NCI-H1436 (cell line): ENCODE results near the gene MINDY4B.
"Not testable (repeated sequence)": the region's sequence is repeated elsewhere in the genome, so short reads cannot be mapped to it uniquely, and the experiment has no call there.

Experiments used
- DNase-seq: peaks from one replicate; lab custom pipeline; 2025; lab: John Stamatoyannopoulos, UW

Gene MINDY4B

DNA sequence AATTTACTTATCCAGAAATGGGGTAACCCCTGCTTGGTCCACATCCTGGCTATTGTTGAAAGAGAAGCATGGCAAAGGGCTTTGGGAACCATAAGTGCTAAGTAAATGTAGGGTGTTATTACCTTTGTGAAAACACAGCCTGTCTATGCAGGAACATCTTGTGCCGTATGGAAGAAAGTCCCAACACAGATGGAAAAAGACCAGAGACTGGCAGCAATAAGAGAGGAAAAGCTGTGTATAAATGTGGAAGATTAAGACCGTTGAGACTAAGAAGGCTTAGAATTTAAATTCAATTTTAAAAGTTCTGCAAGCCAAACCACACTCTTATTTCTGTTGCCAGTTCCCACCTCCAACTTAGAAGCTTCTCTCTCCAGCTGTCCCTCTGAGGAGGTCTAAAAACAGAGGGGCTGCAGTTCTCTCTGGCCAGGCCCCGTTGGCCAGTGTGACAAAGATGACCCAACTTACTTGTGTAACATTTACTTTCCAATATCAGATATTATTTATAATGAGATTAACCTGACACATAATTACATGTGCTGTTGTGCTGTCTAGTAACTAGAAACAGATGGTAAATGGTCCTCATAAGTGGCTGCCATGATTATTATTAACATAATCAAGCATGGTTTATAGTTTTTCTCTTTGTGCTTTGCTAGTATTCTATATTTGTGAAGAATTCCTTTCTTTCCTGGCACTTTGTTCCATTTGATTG lies 7.0 kb downstream of the MINDY4B start:
- no peak for DNase-seq

DNA sequence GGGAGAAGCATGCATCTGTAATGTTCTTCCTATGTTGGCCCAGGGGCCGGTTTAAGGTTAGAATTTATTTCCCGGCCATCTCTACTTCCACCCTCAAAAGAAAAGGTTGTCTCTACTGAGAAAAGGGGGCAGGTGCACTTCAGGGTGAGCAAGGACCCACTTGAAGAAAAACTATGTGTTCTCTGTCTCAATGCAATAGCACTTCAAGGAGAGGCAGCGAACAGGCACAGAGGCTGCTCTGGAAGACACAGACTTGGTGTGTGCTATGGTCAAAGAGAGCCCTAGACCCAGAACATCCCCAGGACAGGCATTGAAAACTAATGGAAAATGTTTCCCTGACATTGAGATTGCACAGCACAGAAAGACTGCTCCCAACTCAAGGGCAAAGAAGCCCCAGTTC lies 7.6 kb downstream of the MINDY4B start:
- no peak for DNase-seq

DNA sequence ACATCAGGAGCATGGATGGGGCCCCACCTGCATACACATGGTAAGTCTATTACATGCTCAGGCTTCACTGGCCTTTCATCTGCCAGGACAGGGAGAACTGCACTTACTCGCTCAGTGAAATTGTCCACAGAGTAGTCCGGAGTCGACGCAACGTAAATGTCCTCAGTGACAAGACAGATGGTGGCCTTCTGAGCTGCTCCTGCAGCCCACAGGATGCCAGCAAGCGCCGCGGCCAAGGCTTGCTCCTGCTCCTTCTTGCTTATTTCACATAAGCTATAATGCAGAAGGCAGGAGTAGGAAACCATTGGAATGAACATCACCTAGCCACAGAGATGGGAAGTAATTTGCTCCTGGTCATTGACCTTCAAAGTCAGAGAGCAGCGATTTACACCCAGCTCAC lies 14.4 kb downstream of the MINDY4B start:
- no peak for DNase-seq

DNA sequence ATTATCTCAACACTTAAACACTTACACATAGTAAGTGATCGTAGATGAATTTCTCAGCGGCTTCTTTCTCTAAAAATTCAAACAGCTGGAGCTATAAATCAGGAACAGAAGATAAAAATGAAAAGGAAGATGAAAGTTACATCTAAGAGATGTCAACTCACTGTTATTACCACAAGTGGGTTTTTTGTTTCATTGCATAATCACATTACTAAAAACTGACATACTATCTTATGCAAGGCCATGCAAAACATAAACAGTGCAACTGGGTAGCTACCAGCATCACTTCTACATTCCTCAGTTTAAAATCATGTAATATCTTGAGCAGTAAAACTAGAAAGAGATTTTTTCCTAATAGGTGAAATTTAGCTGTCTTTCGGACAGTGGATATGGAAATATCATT lies 14.9 kb downstream of the MINDY4B start:
- DNase-seq = no peak

DNA sequence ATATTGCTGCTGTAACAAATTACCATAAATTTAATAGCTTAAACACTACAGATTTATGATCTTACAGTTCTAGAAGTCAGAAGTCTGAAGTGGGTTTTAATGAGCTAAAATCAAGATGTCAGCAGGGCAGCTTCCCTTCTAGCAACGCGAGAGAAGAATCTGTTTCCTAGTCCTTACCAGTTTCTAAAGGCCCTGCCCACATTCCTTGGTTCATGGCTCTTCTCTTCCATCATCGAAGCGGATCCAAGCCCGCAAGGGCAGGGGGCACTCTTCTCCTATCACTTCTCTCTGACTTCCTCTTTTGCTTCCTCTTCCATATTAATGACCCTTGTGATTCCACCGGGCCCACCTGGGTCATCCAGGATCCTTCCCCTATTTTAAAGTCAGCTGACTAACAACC lies 16.1 kb downstream of the MINDY4B start:
- DNase-seq = no peak

- no peak for DNase-seq
These were observed 18.2 kb downstream of the MINDY4B start for GRCh38 chr3:150887031-150887430.

DNA sequence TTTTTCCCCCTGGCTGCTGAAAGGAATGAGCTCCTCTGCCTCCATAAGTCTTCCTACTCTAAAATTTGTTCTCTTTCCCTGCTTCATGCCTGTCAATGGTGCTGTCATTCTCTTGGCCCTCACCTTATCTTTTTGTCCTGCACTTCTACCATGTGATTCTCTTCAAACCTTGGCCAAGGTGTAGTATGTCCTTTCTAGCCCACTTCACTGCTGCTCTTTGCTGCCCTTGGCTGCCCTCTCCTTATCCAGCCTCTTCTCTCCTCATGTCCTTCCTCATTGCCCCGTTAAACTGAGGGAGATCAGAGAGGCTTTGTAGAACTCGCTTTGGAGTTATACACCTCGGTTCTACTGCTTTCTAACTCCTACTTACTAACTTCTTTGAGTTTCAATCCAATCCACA lies 19.7 kb downstream of the MINDY4B start:
- no peak for DNase-seq

GRCh38 chr3:150878996-150879575 lies 26.2 kb downstream of the MINDY4B start:
- no peak for DNase-seq

- DNase-seq = no peak
These were observed 26.9 kb downstream of the MINDY4B start for GRCh38 chr3:150878290-150878689.

GRCh38 chr3:150877303-150877702 lies 27.9 kb downstream of the MINDY4B start:
- no peak for DNase-seq

GRCh38 chr3:150876611-150877265 lies 28.5 kb downstream of the MINDY4B start:
- DNase-seq = no peak

DNA sequence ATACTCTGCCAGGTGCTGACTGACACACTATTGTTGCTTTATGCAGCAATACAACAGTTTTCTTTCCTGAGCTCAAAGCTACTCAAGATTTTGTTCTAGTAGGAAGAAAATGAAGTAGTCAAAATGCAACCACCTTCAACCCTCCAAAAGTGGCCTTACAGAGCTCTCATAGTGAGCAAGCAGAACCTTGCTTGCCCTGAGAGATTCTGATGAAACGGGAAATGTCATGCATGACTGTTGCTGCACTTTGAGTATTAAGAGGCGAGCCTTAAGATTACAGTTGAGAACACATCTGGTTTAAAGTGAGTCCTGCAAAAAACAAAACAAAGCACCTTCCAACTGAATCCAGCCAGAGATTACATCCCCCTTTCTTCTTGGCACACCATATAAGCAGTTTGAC lies 29.7 kb downstream of the MINDY4B start:
- DNase-seq = no peak

DNA sequence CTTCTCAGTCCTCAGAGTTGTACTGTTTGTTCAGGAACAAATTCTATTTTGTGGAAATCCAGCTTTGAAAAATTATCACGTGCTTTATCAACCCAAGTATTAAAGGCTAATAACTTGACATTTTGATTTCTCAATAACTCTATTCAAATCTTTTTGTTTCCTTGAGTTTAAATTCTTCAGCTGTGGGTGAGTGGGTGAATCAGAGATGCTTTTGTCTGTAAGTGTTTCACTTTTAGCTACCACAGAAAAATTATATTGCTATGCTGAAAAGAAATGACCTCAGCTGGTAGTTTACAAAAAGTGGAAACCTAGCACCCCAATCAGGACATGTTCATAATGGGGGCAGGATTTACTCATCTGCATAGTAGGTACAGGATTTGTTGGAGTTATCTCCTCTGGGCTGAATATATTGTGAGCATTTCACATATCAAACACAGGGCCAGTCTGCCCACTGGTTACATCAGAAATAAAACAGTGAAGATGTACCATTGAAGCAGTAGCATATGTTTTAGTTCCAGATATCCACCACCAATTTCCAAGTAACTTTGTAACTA lies 30.5 kb downstream of the MINDY4B start:
- no peak for DNase-seq

- DNase-seq = no peak
These were observed 34.0 kb downstream of the MINDY4B start for GRCh38 chr3:150871192-150871591.

DNA sequence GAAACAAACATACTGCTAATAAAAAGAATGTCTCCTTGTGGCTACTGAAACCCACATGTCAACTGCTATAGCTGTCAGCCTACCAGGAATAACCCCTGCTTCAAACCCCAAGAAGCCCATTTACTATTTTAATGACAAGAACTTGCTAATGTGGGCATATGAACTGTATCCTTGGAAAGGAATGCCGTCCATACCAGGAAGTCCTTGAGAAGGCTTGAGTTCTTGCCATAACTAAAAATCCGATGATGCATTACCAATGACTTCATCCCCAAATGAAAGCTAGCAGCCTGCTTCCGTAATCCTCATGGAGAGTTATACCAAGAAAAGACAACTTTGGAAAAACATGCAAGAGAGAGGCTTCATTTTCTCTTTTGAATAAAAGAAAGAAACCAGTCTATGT lies 34.8 kb downstream of the MINDY4B start:
- no peak for DNase-seq

- DNase-seq = no peak
These were observed 37.0 kb downstream of the MINDY4B start for GRCh38 chr3:150868282-150868681.

DNA sequence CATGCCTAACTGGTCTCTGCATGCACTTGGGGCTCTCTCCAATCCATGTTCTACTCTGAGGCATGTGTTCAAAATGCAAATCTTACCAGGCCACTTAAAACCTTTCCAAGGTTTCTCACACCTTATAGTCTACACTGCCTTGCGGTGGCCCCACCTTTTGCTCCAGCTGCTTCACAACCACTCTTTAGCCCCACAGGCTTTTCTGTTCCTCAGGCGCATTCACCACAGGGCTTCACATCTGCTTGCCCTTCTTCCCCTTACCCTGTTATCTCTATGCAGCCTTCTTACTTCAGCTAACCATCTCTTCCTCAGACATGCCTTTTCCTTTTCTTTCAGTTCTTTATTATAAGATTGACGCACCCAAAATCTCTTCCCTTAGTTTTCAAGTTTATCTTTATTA lies 37.8 kb downstream of the MINDY4B start:
- no peak for DNase-seq

DNA sequence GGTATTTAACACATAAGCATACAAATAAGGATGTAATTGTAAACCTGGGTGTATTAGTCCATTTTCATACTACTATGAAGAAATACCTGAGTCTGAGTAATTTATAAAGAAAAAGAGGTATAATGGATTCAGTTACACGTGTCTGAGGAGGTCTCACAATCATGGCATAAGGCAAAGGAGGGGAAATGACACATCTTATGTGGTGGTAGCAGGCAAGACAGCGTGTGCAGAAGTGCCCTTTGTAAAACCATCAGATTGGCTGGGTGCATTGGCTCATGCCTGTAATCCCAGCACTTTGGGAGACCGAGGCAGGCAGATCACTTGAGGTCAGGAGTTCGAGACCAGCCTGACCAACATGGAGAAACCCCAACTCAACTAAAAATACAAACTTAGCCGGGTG lies 41.3 kb downstream of the MINDY4B start:
- not testable (repeated sequence) for DNase-seq

GRCh38 chr3:150861851-150862250 lies 43.4 kb downstream of the MINDY4B start:
- DNase-seq = no peak

- not testable (repeated sequence) for DNase-seq
These were observed 47.3 kb downstream of the MINDY4B start for GRCh38 chr3:150857936-150858335.

GRCh38 chr3:150850191-150850590 lies 55.0 kb downstream of the MINDY4B start:
- DNase-seq = no peak

GRCh38 chr3:150848864-150849263 lies 56.4 kb downstream of the MINDY4B start:
- DNase-seq = no peak

- no peak for DNase-seq
These were observed 57.8 kb downstream of the MINDY4B start for GRCh38 chr3:150847433-150847832.
